Stimulated activated CD4-positive, alpha-beta T cell treated with anti-CD3 and anti-CD28 coated beads, Interleukin-1b, Interleukin-23, amount 100 ng/mL, for 1 hour (primary cell): ENCODE data around the gene BCHE.
"Not testable (repeated sequence)": the region's sequence is repeated elsewhere in the genome, so short reads cannot be mapped to it uniquely, and the experiment has no call there.

Experiments used
- DNase-seq, 2 donors: peaks; one replicate each; pipeline ENCODE4 v3.0.0-alpha.2; 2020; ENCODE audit warnings: low read depth in 2 of 2

Gene BCHE

GRCh38 chr3:165817160-165817709 is 20.0 kb downstream of the BCHE start:
- no peak for DNase-seq

- DNase-seq, result no peak
These were observed 21.0 kb downstream of the BCHE start for GRCh38 chr3:165816209-165816608.

- no peak for DNase-seq
These were observed 21.5 kb downstream of the BCHE start for GRCh38 chr3:165815682-165816081.

- DNase-seq, result no peak
These were observed 22.8 kb downstream of the BCHE start for GRCh38 chr3:165814380-165814779.

- DNase-seq, result not testable (repeated sequence)
These were observed 29.3 kb downstream of the BCHE start for GRCh38 chr3:165807937-165808336.

- DNase-seq, result no peak
These were observed 31.2 kb downstream of the BCHE start for GRCh38 chr3:165805946-165806561.

GRCh38 chr3:165803471-165803870 is 33.8 kb downstream of the BCHE start:
- DNase-seq, result no peak

- DNase-seq, result no peak
These were observed 36.3 kb downstream of the BCHE start for GRCh38 chr3:165800970-165801369.

- DNase-seq, result no peak
These were observed 38.2 kb downstream of the BCHE start for GRCh38 chr3:165799026-165799425.

- DNase-seq, result no peak
These were observed 39.7 kb downstream of the BCHE start for GRCh38 chr3:165797551-165797950.

GRCh38 chr3:165796701-165797100 is 40.5 kb downstream of the BCHE start:
- no peak for DNase-seq

- DNase-seq, result no peak
These were observed 48.7 kb downstream of the BCHE start for GRCh38 chr3:165788531-165788930.

- DNase-seq, result no peak
These were observed 51.2 kb downstream of the BCHE start for GRCh38 chr3:165786013-165786412.

GRCh38 chr3:165784337-165784736 is 52.9 kb downstream of the BCHE start:
- DNase-seq, result no peak

- DNase-seq, result no peak
These were observed 53.8 kb downstream of the BCHE start for GRCh38 chr3:165783383-165783782.

- no peak for DNase-seq
These were observed 58.3 kb downstream of the BCHE start for GRCh38 chr3:165778891-165779290.

- DNase-seq, result no peak
These were observed 58.8 kb downstream of the BCHE start for GRCh38 chr3:165778456-165778855.

GRCh38 chr3:165775824-165776223 is 61.4 kb downstream of the BCHE start:
- no peak for DNase-seq

- DNase-seq, result no peak
These were observed 66.4 kb downstream of the BCHE start for GRCh38 chr3:165770781-165771180.

GRCh38 chr3:165768680-165769079 is 68.5 kb downstream of the BCHE start:
- DNase-seq, result no peak

- DNase-seq, result no peak
These were observed 78.2 kb downstream of the BCHE start for GRCh38 chr3:165759041-165759440.

GRCh38 chr3:165755571-165755970 is 81.7 kb downstream of the BCHE start:
- DNase-seq, result no peak

GRCh38 chr3:165754219-165755007 is 82.8 kb downstream of the BCHE start:
- DNase-seq, result no peak
